OCI-LY7 (cell line): Measurements from ENCODE around the gene USP38.

Experiments used
- EZH2phosphoT487 ChIP-seq: fragments of 200-600 bp; sonication (generic); IDR thresholded peaks from 2 replicates; pipeline ENCODE4 v1.6.1; 2018; ENCODE audit warnings: low read depth, borderline replicate concordance, mild to moderate bottlenecking, mixed run types, antibody characterized with exemption, low read length, moderate library complexity, mixed read lengths
- TF ChIP-seq, protein P1 (sequence below): fragments of 200-600 bp; sonication (generic); conservative IDR thresholded peaks from 2 replicates; pipeline ENCODE4 v1.5.1; 2014; ENCODE audit warnings: mild to moderate bottlenecking, antibody characterized with exemption, low read length, moderate library complexity, mixed read lengths

DNA sequence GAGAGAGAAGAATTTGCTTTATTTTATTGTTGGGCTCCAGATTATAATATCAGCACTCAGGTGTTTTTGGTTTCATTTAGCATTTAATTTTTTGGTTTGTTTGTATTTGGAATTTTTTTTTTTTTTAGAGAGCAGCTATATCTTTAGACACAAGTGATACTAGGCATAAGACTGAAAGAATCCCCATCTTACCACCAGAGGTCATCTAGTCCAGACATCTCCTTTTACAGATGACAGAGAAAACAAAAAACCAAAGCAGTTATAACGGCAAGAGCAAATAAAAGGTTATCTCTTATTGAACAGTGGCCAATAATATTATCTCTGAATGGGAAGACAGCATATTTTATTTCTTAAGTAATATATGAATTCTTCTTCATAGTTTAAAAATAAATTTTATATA, 22.8 kb downstream of the USP38 start:
- TF ChIP-seq, protein P1, sequence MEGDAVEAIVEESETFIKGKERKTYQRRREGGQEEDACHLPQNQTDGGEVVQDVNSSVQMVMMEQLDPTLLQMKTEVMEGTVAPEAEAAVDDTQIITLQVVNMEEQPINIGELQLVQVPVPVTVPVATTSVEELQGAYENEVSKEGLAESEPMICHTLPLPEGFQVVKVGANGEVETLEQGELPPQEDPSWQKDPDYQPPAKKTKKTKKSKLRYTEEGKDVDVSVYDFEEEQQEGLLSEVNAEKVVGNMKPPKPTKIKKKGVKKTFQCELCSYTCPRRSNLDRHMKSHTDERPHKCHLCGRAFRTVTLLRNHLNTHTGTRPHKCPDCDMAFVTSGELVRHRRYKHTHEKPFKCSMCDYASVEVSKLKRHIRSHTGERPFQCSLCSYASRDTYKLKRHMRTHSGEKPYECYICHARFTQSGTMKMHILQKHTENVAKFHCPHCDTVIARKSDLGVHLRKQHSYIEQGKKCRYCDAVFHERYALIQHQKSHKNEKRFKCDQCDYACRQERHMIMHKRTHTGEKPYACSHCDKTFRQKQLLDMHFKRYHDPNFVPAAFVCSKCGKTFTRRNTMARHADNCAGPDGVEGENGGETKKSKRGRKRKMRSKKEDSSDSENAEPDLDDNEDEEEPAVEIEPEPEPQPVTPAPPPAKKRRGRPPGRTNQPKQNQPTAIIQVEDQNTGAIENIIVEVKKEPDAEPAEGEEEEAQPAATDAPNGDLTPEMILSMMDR = peak; percentile 61
- TF ChIP-seq EZH2phosphoT487 = no peak
